HG03520 (cell line): ENCODE measurements around the gene OR52W1.
A peak's percentile ranks its signal among the peaks of the same experiment; 100 is the strongest.

Experiments used
- ATAC-seq: cut with Tn5 transposase; IDR thresholded peaks from one replicate; pipeline ENCODE4 v1.9.1; 2021; ENCODE audit warnings: mild to moderate bottlenecking, moderate library complexity; ENCODE audit not compliant: unreplicated experiment

Gene OR52W1, protein sequence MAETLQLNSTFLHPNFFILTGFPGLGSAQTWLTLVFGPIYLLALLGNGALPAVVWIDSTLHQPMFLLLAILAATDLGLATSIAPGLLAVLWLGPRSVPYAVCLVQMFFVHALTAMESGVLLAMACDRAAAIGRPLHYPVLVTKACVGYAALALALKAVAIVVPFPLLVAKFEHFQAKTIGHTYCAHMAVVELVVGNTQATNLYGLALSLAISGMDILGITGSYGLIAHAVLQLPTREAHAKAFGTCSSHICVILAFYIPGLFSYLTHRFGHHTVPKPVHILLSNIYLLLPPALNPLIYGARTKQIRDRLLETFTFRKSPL

DNA sequence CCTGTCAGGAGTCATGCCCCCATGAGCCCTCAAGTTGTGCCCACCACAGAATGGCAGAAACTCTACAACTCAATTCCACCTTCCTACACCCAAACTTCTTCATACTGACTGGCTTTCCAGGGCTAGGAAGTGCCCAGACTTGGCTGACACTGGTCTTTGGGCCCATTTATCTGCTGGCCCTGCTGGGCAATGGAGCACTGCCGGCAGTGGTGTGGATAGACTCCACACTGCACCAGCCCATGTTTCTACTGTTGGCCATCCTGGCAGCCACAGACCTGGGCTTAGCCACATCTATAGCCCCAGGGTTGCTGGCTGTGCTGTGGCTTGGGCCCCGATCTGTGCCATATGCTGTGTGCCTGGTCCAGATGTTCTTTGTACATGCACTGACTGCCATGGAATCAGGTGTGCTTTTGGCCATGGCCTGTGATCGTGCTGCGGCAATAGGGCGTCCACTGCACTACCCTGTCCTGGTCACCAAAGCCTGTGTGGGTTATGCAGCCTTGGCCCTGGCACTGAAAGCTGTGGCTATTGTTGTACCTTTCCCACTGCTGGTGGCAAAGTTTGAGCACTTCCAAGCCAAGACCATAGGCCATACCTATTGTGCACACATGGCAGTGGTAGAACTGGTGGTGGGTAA is at the start of gene OR52W1:
Gene OR52W1, plus strand, starts transcription at position 51 of the 637 bp plus-strand sequence. Its CDS starts 0 bp downstream, at position 51.
- no peak for ATAC-seq

DNA sequence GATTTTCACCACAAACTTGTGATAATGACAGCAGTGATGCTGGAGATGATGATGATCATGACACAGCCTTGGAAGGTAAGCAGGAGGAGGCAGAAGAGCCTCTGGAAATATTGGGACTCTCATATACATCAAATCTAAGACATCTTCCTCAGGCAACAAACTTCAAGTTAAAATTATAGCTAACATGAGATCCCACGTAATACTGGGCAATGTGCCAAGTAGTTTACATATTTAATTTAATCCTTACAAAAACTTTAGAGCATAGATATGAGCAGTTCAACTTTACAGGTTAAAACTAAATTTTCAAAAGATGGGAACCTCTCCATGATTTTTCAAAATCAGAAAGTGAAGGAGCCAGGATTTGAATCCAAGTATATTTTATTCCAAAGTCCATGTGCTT is 47.9 kb upstream of the OR52W1 start:
- ATAC-seq = no peak

DNA sequence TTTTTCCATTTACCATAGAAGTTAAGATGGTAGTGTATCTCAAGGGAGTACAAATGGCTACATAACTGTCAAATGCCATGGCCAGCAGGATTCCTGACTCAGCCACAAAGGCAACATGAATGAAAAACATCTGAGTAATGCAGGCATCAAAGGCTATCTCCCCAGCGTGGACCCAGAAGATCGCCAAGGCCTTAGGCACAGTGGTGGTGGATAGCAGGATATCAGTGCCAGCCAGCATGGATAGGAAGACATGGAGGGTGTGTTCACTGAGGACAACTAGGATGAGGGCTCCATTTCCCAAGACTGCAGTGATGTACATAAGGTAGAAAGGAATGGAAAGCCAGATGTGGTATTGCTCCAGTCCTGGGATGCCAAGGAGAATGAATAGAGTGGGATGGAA is 46.9 kb upstream of the OR52W1 start:
- ATAC-seq = no peak

DNA sequence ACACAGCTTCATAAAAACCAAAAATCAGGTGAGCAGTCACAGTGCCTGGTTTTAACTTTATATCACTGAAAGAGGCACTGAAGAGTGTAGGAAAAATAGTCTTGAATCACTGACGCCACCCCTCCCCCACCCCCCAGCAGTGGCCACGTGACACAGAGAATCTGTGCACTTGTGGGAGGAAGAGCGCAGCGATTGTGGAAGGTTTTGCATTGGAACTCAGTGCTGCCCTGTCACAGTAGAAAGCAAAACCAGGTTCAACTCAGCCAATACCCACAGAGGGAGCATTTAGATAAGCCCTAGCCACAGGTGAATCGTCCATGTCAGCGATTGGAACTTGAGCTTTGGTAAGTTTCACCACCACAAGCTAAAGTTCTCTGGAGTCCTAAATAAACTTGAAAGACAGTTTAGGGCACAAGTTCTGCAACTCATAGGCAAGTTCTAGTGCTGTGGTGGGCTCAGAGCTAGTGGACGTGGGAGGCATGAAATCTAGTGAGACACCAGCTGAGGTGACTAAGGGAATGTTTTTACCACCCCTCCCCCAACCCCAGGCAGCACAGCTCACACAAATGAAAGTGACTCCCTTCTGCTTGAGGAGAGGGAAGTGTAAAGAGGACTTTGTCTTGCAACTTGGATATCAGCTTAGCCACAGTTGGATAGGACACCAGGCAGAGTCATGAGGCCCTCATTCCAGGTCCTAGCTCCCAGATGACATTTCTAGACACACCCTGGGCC is 42.2 kb upstream of the OR52W1 start:
- no peak for ATAC-seq

DNA sequence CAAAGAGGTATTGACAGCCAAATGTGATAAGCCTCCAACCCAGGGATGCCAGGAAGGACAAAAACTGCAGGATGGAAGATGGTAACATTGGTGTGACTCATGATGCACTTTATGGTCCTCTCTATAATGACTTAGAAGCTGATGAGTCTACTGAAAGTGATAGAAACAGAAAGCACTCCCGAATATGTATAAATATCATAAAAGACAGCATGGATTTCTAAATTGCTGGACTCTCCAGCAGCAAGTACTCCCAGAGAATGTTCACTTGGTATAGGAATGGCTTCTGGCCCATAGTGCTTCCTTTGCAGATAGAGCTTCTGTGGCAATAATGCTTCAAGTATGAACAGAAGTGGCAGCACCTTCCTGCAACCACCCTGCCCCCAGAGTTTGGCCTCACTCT is 28.8 kb upstream of the OR52W1 start, which contains the start of gene OR52B2:
Gene OR52B2, minus strand, starts transcription at position 101 of the 400 bp plus-strand sequence. Its CDS starts 0 bp downstream, at position 101.
- no peak for ATAC-seq

DNA sequence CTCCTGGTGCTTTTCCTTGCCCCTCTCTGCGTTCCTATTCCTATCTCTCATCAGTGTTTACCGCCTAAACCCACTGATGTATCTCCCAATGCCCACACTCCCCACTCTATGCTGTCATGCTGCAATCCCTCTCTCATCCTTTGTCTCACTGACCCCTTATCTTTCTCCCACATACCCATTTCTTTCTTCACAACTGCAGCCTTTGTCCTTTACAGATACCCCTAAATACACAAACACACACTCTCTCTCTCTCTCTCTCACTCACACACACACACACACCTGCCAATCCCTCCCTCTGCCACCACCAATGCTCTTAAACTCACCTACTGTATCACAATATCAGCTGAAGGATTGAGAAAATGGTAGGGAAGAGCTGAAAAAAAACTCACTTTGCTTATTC is 23.6 kb upstream of the OR52W1 start:
- ATAC-seq = no peak

DNA sequence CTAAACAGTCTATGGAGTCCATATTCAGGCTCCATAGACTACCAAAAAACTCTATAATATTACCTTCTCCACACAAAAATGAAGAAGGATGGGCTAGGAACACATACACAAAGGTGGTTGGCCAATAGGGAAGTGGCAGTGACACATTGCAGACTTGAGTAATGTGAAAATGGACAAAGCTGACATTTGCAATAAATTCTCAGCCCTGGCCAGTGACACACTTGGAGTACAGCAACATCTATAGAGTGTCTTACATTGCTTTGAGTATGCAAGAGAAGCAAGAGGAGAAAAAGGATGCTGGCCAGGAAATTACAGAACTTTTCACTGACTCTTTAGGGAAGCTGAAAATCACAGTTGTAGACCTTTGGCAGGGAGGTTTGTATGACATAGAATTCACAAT is 7.3 kb upstream of the OR52W1 start:
- ATAC-seq = no peak

DNA sequence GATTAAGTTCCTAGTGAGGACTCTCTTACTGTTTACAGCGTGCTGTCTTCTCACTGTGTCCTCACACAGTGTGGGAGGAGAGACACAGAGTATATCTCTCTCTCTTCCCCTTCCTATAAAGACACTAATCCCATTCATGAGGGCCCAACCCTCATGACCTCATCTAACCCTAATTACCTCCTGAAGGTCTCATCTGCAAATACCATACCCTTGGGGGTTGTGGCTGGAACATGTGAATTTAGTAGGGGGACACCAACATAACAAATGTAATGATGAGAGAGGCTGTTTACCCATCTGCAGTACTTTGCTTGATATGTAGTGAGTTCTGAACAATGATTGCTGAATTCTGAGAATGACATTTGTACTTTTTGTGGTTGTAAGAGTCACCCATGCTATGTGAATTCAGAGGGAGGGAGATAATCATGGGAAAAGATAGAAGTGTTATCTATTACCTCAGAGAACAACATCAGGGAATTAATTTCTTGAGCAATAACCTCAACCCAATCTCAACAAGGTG is 4.9 kb upstream of the OR52W1 start:
- ATAC-seq = no peak

DNA sequence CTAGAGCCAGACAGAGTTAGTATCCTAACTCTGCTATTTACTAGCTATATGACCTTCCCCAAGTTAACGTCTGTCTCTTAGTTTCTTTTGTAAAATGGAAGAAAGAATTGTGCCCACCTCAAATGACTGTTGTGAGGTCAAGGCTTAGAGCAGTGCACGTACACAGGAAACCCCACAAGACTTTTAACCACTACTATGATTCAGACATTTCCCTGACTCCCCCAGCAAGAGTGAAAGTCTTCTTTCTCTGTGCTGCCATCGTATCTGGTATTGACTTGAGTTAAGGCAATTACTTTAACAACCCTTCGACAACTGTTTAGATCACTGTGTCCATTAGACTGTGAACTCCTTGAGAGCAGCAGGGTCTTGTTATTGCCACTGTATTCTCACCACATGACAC is 2.6 kb upstream of the OR52W1 start:
- no peak for ATAC-seq

DNA sequence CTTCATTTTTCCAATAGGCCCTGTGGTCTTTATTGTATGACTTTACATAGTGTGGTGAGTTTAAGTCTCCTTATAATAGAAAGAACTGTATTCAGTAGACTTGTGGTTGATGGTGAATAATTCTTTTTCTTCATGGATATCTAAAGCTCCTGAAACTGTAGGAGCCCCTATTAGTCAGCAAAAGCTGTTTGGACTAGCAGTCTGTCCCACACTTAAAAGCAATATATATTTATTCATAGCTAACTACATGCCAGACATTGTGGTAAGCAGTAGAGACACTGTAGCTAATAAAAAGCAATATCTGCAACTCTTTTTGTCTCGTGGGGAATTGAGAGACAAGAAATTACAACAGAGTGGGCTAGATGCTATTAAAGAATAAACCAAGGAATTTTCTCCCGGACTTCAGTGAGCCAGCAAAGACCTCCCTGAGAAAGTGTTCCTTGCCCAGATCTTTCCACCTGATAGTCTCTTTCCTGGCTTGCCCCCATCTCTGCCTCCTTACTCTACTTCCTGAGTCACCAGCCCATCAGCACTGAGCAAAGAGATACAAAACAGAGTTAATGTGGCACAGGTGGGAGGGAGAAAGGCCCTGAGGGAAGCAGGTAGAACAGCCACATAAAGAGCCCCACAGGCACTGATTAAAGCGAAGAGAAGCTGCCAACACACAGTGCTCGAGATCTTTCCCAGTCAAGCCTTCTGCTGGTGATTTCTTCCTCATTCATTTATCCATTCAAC is 1.4 kb upstream of the OR52W1 start:
- ATAC-seq = no peak

DNA sequence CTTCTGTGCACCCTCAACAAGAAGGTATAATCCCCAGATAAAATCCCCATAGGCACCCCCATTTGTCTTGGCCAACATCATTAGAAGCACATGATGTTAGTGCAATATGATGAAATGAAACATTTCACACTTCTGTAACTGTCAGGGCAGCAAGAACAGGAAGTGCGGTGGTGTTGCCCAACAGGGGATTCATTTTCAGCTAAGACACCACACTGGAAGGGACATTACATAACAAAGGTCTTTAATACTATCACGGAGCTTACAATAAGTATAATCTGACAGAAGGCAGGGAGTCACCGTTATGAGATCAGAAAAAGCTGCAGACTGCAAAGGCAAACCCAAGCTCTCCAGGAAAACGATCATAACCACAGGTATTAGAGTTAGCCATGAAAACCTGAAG is 2.0 kb downstream of the OR52W1 start:
- ATAC-seq = no peak

DNA sequence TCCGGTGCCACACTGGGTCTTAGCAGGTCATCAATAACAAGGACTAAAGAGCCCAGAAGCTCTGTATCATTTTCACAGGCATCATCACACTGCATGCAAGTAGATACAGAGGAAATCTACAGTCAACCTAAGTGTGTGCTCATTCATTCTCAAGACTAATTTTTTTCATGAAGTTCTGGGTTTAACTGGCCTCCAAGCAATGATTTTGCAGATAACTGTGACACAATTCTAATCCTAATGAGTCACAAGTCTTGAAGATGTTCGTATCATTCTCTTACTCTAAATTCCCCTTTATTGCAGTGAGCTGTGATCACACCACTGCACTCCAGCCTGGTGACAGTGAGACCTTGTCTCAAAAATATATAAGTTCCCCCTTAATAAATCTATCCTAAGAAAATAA is 2.5 kb downstream of the OR52W1 start:
- ATAC-seq = no peak

DNA sequence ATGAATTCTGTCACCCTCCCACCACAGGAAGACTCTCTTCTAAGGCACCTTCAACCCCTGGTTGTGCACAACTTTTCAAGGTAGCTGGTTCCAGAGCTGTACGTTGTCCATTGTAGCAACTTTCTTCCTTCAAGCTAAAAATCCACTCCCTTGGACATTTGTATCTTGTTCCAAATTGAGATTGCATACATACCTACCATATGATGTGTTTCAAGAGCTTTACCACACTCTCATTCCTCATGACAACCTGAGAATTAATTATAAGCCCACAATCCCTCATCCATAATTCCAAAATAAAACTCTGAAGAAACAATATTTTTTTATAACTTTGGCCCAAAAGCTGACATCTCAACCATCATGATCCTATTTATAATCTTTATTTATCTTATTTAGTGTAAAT is 3.0 kb downstream of the OR52W1 start:
- ATAC-seq = no peak

DNA sequence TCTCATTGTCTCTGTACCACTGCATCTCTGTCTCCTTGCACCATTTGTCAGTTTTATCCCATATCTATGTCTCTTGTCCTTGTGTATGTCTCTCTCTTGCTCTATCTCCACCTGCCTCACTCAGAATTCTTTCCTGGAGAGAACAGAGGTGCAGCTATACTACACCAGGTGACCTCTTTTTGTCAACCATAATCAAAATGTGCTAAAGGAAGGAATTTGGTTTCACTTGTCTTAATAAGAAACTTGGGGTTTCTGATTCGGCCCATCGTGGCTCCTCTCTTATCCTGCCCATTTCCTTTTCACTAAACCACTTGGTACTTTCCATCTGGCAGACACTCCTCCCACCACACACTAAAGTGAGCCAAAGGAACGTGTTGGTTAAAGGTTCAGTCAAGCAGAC is 4.3 kb downstream of the OR52W1 start:
- peak; percentile 52 for ATAC-seq

DNA sequence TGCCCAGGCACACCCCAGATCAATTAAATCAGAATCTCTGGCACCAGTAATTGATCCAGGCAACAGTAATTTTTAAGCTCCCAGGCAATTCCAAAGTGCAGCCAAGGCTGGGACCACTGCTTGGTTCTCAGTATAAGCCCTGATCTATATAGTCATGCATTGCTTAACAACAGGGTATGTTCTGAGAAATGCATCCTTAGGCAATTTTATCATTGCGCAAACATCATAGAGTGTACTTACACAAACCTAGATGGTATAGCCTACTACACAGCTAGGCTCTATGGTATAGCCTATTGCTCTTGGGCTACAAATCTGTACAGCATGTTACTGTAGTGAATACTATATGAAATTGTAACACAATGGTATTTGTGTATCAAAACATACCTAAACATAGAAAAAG is 5.7 kb downstream of the OR52W1 start:
- no peak for ATAC-seq

DNA sequence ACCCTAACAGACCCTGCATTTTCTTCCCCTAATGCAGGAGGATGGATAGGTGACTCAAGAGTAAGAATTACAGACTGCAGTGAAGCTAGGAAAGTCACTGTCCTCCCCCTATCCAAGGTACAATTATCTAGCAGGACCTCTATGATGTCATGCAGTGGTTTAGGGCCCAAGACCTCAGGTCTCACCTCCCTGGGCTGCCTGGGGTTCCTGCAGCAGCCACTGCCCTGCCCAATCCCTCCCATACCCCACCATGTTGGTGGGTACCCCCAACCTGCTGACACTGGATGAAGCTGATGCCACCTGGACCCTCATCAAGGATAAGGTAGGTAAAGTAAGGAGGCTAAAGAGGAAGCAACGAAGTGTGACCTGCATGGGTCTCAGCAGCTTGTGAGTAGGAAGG is 6.3 kb downstream of the OR52W1 start, which contains the start of gene C11orf42:
Gene C11orf42, plus strand, starts transcription at position 192 of the 400 bp plus-strand sequence. Its CDS starts 59 bp downstream, at position 251.
- ATAC-seq = no peak

DNA sequence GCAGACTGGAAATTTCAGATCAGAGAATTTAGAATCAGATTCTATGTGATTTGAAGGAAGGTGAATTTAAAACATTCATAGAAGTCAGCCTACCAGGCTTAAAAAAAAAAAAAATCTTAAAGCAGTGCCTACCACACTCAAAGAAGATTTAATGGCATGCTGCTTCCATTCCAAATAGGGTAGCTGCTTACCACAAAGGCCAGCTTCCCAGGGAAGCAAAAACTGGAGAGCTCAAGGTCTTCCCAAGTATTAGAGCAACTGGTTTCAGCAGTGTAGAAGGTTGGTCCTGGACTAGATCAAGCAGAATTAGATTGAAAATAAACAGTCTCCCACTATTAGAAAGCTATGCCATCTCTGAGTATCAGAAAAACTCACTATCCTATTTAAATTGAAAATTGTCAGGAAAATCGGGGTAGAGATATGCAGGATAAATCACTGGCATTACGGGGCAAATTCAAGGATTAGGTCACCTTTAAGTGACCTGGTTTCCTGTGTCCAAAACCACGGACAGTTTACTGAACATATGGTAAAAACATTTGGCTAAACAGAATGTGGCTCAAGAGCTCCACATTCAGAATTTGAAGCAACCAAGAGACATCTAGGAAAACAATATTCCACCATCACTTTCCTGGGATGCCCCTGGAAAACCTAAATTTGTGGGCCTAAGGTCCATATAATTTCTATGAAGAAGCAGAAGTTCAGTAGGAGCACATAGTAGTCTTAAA is 7.6 kb downstream of the OR52W1 start:
- ATAC-seq = no peak

DNA sequence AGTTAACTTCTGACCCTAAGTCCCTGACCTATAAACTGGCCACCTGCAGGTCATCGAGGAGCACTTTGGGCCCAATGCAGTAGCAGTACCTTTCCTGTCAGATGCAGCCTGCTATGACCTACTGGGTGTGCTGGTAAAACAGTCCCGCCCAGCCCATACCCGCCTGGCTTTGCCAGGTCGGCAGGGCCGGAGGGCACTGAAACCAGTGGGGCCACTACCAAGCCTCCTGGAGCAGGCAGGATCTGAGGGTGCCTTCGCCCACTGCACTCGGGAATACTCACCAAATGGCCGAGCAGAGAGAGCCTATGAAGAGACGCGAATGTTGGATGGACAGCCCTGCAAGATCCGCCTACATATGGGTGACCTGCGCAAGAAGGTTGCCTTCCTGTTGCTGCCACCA is 10.8 kb downstream of the OR52W1 start:
- no peak for ATAC-seq

DNA sequence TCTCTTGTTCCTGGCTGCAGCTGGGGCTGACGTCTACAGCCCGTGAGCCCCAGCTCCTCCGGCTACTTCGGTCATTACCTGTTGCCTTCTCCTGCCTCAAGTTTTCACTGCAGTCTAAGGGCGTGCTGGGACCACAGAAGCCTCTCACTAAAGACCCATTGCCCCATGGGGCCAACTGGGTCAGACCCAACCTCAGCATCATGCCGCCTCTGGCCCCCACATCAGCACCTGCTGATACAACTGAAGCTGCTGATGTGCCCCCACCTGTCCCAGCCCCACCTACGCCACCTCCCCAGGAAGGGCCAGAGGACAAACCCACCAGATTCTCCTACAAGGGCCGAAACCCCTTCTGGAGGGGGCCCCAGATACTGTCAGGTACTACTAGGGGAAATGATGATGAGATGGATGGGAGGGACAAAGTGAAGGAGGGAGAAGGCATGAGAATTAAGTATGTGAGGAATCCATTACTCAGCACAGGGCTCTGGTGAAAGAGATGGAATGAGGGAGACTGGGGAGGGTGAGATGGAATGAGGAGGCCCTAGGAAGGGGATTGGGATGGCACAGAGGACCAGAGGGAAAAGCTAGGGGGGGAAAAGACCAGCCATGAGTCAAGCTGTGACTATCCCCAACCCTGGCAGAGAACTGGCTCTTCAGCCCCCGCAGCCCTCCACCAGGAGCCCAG is 11.4 kb downstream of the OR52W1 start:
- no peak for ATAC-seq

DNA sequence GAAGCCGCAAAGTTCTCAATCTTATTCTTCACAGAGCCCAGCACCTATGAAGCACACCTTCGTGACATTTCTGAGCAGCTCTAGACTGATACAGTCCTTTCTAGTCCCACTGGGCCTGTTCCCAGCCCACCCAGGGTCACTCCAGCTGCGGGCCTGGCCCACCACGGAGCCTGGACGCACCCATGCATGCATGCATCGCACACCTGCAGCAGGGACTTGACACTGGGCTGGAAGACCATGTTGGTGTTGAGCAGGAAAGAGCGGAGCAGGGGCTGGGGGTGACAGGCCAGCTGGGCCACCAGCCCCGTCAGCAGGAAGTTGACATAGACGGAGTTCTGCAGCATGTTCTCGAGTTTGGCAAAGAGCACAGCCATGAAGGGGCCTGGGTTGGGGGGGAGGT is 15.5 kb downstream of the OR52W1 start:
- no peak for ATAC-seq
